Caco-2 (cell line): ENCODE measurements around the gene UBA3. TPM values are rescaled to one million over a fixed set of nuclear protein-coding genes. Genes with fewer than 3 reads are reported as not detected.

ENCODE experiments used
- BruUV-seq: library from RNA; stranded (reverse); fragments of 400-500 nt; replicated peaks from 2 replicates; lab custom pipeline; 2021; lab: Mats Ljungman, UMichigan
- CTCF ChIA-PET: fragments of 300-600 bp; sonication (Branson Sonifier 250); formaldehyde crosslinking; loops from one replicate; lab custom pipeline; 2022; ENCODE audit warnings: antibody characterized with exemption; lab: Charles Lee
- POLR2A ChIA-PET: fragments of 300-600 bp; sonication (Branson Sonifier 250); formaldehyde crosslinking; loops from one replicate; lab custom pipeline; 2022; ENCODE audit warnings: antibody characterized with exemption; lab: Charles Lee
- DNase-seq, 2 experiments: peaks; one replicate each; pipeline versions ENCODE4 v3.0.0 to v3.0.0-alpha.2; 2020 to 2022
- H3K27me3 ChIP-seq: replicated peaks from 2 replicates; pipeline ENCODE4 v1.6.0; 2011; ENCODE audit warnings: low read length; ENCODE audit not compliant: control insufficient read depth, insufficient read depth
- H3K36me3 ChIP-seq: 2 replicates; pipeline ENCODE4 v1.5.1; 2011; ENCODE audit warnings: low read length; ENCODE audit not compliant: control insufficient read depth, insufficient read depth
- H3K4me1 ChIP-seq: fragments of 250-450 bp; sonication (Bioruptor Pico); 2 replicates; pipeline ENCODE4 v1.5.1; 2020; ENCODE audit warnings: mild to moderate bottlenecking
- H3K4me3 ChIP-seq: 2 replicates; pipeline ENCODE4 v1.5.1; 2011; ENCODE audit warnings: low read depth, mild to moderate bottlenecking, control low read depth, low read length
- H3K9me3 ChIP-seq: fragments of 250-450 bp; sonication (Bioruptor Pico); 2 replicates; pipeline ENCODE4 v1.5.1; 2020; ENCODE audit warnings: mild to moderate bottlenecking, moderate library complexity
- H3K27ac Mint-ChIP-seq: one replicate; pipeline ENCODE4 v1.8.0; 2022; ENCODE audit warnings: mixed read lengths; ENCODE audit not compliant: unreplicated experiment
- H3K27me3 Mint-ChIP-seq: one replicate; pipeline ENCODE4 v1.8.0; 2022; ENCODE audit warnings: mixed read lengths; ENCODE audit not compliant: insufficient read depth, unreplicated experiment
- H3K36me3 Mint-ChIP-seq: one replicate; pipeline ENCODE4 v1.8.0; 2022; ENCODE audit warnings: mild to moderate bottlenecking, mixed read lengths; ENCODE audit not compliant: insufficient read depth, unreplicated experiment
- H3K4me1 Mint-ChIP-seq: one replicate; pipeline ENCODE4 v1.8.0; 2022; ENCODE audit warnings: low read depth, mixed read lengths; ENCODE audit not compliant: unreplicated experiment
- H3K4me3 Mint-ChIP-seq: one replicate; pipeline ENCODE4 v1.8.0; 2022; ENCODE audit warnings: mild to moderate bottlenecking, moderate library complexity, mixed read lengths; ENCODE audit not compliant: unreplicated experiment
- H3K9me3 Mint-ChIP-seq: one replicate; pipeline ENCODE4 v1.8.0; 2022; ENCODE audit warnings: mixed read lengths; ENCODE audit not compliant: unreplicated experiment
- CTCF ChIP-seq, 2 experiments: fragments of 200-600 bp in 1 of 2; IDR thresholded peaks; 1 replicate in 1 of 2; 2 replicates in 1 of 2; pipeline versions ENCODE4 v1.5.1 to v1.8.0; 2011 to 2022; ENCODE audit warnings: antibody characterized with exemption in 1 of 2, control low read depth in 1 of 2, inconsistent platforms in 1 of 2, low read depth in 1 of 2, low read length in 1 of 2, mild to moderate bottlenecking in 1 of 2, moderate library complexity in 1 of 2; ENCODE audit not compliant: insufficient read depth in 1 of 2, severe bottlenecking in 1 of 2, unreplicated experiment in 1 of 2
- intact Hi-C: fragments of 100-400 bp; cut with micrococcal nuclease; formaldehyde crosslinking; loops from one replicate; pipeline ENCODE4 v1.10.0; 2022; ENCODE audit not compliant: unreplicated experiment
- total RNA-seq: library from RNA; stranded (reverse); gene quantifications from 2 replicates; pipeline ENCODE4 v1.2.3, GENCODE V29; 2022

UBA3 gene
- total RNA-seq, 1 experiment from 2014 or later = 49.6 TPM

- CTCF ChIA-PET = no interaction called here
- H3K4me1 ChIP-seq = no peaks in the 10 kb centered on the region
- POLR2A ChIA-PET = no interaction called here
- no peaks in the 10 kb centered on the region for H3K9me3 ChIP-seq
- Mint-ChIP-seq H3K27ac (no peak overlapping the region), H3K4me1 (no peaks in the 10 kb centered on the region), H3K36me3 (no peaks in the 10 kb centered on the region), H3K27me3 (no peaks in the 10 kb centered on the region), H3K9me3 (no peaks in the 10 kb centered on the region), H3K4me3 (no peak overlapping the region)
- no peak for TF ChIP-seq CTCF (IDR thresholded peaks at IDR 0.05; ENCODE audit: insufficient read depth in 1 of 2, low read depth in 1 of 2, low read length in 1 of 2, severe bottlenecking in 1 of 2, unreplicated experiment in 1 of 2)
- H3K4me3 ChIP-seq = no peak overlapping the region
- no peaks in the 10 kb centered on the region for H3K27me3 ChIP-seq
- no TSS peak for BruUV-seq
- DNase-seq = no peak
- H3K36me3 ChIP-seq = no peaks in the 10 kb centered on the region
- intact Hi-C loops = no loop called here
These were observed 23.0 kb upstream of the UBA3 start for GRCh38 chr3:69103123-69103522.

GRCh38 chr3:69102384-69102783 is 22.2 kb upstream of the UBA3 start:
- H3K27me3 ChIP-seq = no peaks in the 10 kb centered on the region
- H3K4me3 Mint-ChIP-seq = no peak overlapping the region
- H3K36me3 ChIP-seq = no peaks in the 10 kb centered on the region
- H3K9me3 ChIP-seq = no peaks in the 10 kb centered on the region
- H3K27ac Mint-ChIP-seq = peak overlapping the region; percentile 4
- no peak for DNase-seq
- no peaks in the 10 kb centered on the region for H3K9me3 Mint-ChIP-seq
- intact Hi-C loops = no loop called here
- H3K4me1 Mint-ChIP-seq = no peaks in the 10 kb centered on the region
- TF ChIP-seq CTCF (IDR thresholded peaks at IDR 0.05; ENCODE audit: insufficient read depth in 1 of 2, low read depth in 1 of 2, low read length in 1 of 2, severe bottlenecking in 1 of 2, unreplicated experiment in 1 of 2) = no peak
- CTCF ChIA-PET = no interaction called here
- no peaks in the 10 kb centered on the region for H3K4me1 ChIP-seq
- BruUV-seq = no TSS peak
- H3K4me3 ChIP-seq = no peak overlapping the region
- POLR2A ChIA-PET = no interaction called here
- H3K27me3 Mint-ChIP-seq = no peaks in the 10 kb centered on the region
- no peaks in the 10 kb centered on the region for H3K36me3 Mint-ChIP-seq

GRCh38 chr3:69099576-69099975 is 19.4 kb upstream of the UBA3 start:
- intact Hi-C loops = no loop called here
- no peaks in the 10 kb centered on the region for H3K27me3 Mint-ChIP-seq
- no peak overlapping the region for H3K4me3 ChIP-seq
- H3K4me1 Mint-ChIP-seq = no peaks in the 10 kb centered on the region
- ChIA-PET POLR2A (no interaction called here), CTCF (no interaction called here)
- no peaks in the 10 kb centered on the region for H3K9me3 Mint-ChIP-seq
- no peaks in the 10 kb centered on the region for H3K27me3 ChIP-seq
- H3K36me3 Mint-ChIP-seq = no peaks in the 10 kb centered on the region
- H3K4me3 Mint-ChIP-seq = no peak overlapping the region
- no TSS peak for BruUV-seq
- H3K9me3 ChIP-seq = no peaks in the 10 kb centered on the region
- no peaks in the 10 kb centered on the region for H3K36me3 ChIP-seq
- H3K27ac Mint-ChIP-seq = no peak overlapping the region
- no peaks in the 10 kb centered on the region for H3K4me1 ChIP-seq
- TF ChIP-seq CTCF (IDR thresholded peaks at IDR 0.05; ENCODE audit: insufficient read depth in 1 of 2, low read depth in 1 of 2, low read length in 1 of 2, severe bottlenecking in 1 of 2, unreplicated experiment in 1 of 2) = no peak
- no peak for DNase-seq
